Colonic mucosa (tissue), 4 donors: ENCODE measurements around the gene HPS1. TPM values are rescaled to one million over a fixed set of nuclear protein-coding genes. Genes with fewer than 3 reads are reported as not detected.

Experiments
- DNase-seq: peaks from one replicate; pipeline ENCODE4 v3.0.0-alpha.2; 2020
- H3K27ac ChIP-seq: fragments of 200-600 bp; one replicate; pipeline ENCODE4 v1.8.0; 2021
- H3K27me3 ChIP-seq: fragments of 200-600 bp; one replicate; pipeline ENCODE4 v1.8.0; 2021
- H3K36me3 ChIP-seq: fragments of 200-600 bp; one replicate; pipeline ENCODE4 v1.8.0; 2021
- H3K4me1 ChIP-seq: fragments of 200-600 bp; one replicate; pipeline ENCODE4 v1.8.0; 2021; ENCODE audit warnings: mild to moderate bottlenecking
- H3K4me3 ChIP-seq: fragments of 200-600 bp; one replicate; pipeline ENCODE4 v1.8.0; 2021
- H3K9ac ChIP-seq, 2 donors: one replicate each; pipeline ENCODE4 v1.7.0; 2013; ENCODE audit warnings: control low read depth in 2 of 2, low read depth in 2 of 2, low read length in 2 of 2
- H3K9me3 ChIP-seq: fragments of 200-600 bp; one replicate; pipeline ENCODE4 v1.8.0; 2021
- intact Hi-C: fragments of 100-400 bp; cut with DNase I; formaldehyde crosslinking; loops from one replicate; pipeline ENCODE4 v1.14.1; 2022
- total RNA-seq, 2 donors: library from RNA; stranded (reverse); fragmentation: NEBNext Ultra II Directional in 1 of 2; extraction: Animal tissue kit (Norgen Biotek cat#: 25700) in 1 of 2; gene quantifications; one replicate each; pipeline ENCODE4 v1.2.1, GENCODE V29; 2021
- TF ChIP-seq, protein P1 (sequence below): fragments of 200-600 bp; IDR thresholded peaks from one replicate; pipeline ENCODE4 v1.8.0; 2022; ENCODE audit warnings: antibody characterized with exemption, mild to moderate bottlenecking
- donor health status: healthy.
- donor health status: DM: no; HTN: no; CAD: no.
- donor health status: DM: no; HTN: no; CAD: no.

Gene HPS1
- total RNA-seq, 2 donors from 2014 or later = 69.5 to 72.2 TPM

DNA sequence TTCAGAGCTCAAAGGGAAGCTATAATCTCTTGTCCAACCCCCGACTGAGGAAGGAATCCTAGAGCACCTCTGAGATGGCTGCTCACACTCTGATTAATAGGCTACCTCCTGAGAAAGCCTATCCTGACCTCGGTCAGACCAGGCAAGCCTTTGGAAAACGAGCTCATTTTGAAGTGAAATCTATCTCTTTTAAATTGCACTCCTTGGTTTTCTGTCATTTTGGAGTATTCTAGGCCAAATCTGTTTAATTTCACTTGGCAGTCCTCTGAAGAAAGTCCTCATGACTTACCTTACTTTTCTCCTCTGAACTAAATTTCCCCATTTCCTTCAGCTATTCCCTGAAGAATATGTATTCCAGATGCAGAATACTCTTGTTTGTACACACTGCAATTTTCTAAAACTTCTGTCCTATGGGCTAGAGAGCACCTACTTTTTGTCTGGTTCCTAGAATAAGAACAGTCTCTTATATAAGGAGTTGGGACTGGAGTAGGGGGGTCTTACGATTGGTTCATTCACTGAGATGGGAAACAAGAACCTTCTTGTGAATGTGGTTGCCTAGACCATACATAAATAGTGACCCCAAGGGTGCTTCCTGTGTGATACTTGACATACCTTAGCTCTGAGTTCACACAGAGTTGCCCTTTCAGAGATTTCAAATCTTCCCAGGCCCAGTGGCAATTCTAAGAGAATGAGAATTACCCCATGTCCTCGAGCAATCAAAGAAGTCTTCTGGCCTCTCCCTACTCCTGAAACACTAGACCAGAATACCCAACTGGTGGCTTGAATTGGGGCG, 31.9 kb upstream of the HPS1 start:
- Histone ChIP-seq H3K27me3 (no peaks in the 10 kb centered on the region), H3K27ac (no peak overlapping the region), H3K9ac (no peak overlapping the region), H3K36me3 (no peaks in the 10 kb centered on the region), H3K4me3 (no peak overlapping the region), H3K9me3 (no peaks in the 10 kb centered on the region), H3K4me1 (no peaks in the 10 kb centered on the region)
- DNase-seq = no peak
- intact Hi-C loops = no loop called here
- TF ChIP-seq, protein P1, sequence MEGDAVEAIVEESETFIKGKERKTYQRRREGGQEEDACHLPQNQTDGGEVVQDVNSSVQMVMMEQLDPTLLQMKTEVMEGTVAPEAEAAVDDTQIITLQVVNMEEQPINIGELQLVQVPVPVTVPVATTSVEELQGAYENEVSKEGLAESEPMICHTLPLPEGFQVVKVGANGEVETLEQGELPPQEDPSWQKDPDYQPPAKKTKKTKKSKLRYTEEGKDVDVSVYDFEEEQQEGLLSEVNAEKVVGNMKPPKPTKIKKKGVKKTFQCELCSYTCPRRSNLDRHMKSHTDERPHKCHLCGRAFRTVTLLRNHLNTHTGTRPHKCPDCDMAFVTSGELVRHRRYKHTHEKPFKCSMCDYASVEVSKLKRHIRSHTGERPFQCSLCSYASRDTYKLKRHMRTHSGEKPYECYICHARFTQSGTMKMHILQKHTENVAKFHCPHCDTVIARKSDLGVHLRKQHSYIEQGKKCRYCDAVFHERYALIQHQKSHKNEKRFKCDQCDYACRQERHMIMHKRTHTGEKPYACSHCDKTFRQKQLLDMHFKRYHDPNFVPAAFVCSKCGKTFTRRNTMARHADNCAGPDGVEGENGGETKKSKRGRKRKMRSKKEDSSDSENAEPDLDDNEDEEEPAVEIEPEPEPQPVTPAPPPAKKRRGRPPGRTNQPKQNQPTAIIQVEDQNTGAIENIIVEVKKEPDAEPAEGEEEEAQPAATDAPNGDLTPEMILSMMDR = no peak

DNA sequence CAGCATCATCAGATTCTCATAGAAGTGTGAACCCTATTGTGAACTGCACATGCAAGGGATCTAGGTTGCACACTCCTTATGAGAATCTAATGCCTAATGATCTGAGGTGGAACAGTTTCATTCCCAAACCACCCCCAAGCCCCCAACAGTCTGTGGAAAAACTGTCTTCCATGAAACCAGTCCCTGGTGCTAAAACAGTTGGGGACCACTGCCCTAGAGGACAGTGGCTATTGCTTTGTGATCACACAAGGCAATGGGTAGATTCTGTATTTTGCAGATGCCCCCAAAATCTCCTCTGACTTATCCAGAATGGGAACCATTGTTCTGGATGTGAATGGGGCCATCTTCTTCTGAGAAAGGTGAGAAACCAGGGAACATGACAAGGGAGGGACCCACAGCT, 31.1 kb upstream of the HPS1 start:
- H3K27me3 ChIP-seq = no peaks in the 10 kb centered on the region
- no peak for DNase-seq
- H3K4me3 ChIP-seq = no peak overlapping the region
- no peaks in the 10 kb centered on the region for H3K9me3 ChIP-seq
- no peaks in the 10 kb centered on the region for H3K4me1 ChIP-seq
- TF ChIP-seq, protein P1 = no peak
- no peaks in the 10 kb centered on the region for H3K36me3 ChIP-seq
- no peak overlapping the region for H3K27ac ChIP-seq
- intact Hi-C loops = no loop called here
- H3K9ac ChIP-seq = no peak overlapping the region

DNA sequence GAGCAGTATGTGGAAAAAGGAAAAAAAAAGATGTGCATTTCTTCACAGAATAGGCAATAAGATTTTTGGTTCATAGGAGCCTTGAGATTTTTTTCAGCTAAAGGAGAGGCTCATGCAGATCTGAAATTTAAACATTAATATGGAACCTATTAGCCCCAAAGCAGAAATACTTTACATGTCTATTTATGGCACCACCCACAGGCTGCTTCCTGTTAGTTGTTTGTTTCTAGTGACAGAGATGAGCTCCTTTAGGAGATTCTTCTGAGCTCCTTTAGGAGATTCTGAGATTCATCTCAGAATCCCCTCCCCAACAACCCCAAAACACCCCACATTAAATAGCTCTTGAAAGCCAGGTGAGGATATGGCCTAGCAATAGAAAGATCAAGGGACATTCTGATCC, 27.9 kb upstream of the HPS1 start:
- TF ChIP-seq, protein P1 = no peak
- Histone ChIP-seq H3K36me3 (no peaks in the 10 kb centered on the region), H3K4me1 (no peaks in the 10 kb centered on the region), H3K9ac (no peak overlapping the region), H3K4me3 (no peak overlapping the region), H3K9me3 (no peaks in the 10 kb centered on the region), H3K27me3 (no peaks in the 10 kb centered on the region), H3K27ac (no peak overlapping the region)
- intact Hi-C loops = no loop called here
- DNase-seq = no peak

DNA sequence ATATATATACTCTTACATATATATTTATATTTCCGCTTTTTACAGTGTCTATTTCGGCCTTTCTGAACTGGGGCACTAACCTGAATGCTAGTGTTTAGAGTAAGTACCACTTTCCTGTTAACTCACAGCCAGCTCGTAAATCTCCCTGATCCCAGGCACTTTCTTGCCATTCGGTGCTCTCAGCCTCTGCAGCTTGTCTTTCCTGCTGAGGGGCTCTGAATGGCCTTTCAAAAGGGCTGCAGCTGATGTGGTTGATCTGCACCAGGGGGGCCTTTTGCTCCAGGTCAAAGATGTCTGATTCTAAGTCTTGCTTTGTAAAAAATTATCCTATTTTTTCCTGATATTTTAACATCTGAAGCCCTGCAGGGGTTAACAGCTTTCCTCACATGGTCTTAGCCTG, 25.5 kb upstream of the HPS1 start:
- Histone ChIP-seq H3K9ac (no peak overlapping the region), H3K27ac (no peak overlapping the region), H3K4me3 (no peak overlapping the region), H3K4me1 (no peaks in the 10 kb centered on the region), H3K9me3 (no peaks in the 10 kb centered on the region), H3K36me3 (no peaks in the 10 kb centered on the region), H3K27me3 (no peaks in the 10 kb centered on the region)
- DNase-seq = no peak
- intact Hi-C loops = no loop called here
- TF ChIP-seq, protein P1 = no peak

DNA sequence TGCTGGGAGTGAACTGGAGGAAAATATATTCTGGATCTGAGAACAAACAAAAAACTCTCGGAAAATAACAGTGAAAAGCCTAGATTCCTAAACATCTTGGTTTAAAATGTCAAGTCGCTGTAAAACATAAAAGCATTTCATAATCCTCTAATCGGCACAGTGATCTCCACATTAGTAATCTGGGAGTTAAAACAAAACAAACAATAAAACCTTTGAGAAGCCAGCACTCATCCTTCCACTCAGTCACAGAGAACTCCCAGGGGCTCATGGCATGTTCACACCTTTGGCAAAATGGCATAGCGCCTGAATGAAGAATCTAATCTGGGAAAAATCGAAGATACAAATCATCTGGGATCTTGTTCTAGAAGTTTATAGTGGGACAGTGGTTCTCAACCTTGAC, 24.1 kb upstream of the HPS1 start:
- Histone ChIP-seq H3K27me3 (no peaks in the 10 kb centered on the region), H3K27ac (no peak overlapping the region), H3K36me3 (no peaks in the 10 kb centered on the region), H3K9me3 (no peaks in the 10 kb centered on the region), H3K4me3 (no peak overlapping the region), H3K9ac (no peak overlapping the region), H3K4me1 (no peaks in the 10 kb centered on the region)
- TF ChIP-seq, protein P1 = no peak
- intact Hi-C loops = no loop called here
- DNase-seq = no peak
